Thyroid gland (tissue), 4 donors: ENCODE measurements around the gene CFAP69.

Experiments used
- POLR2A ChIP-seq, 2 donors: fragments of 450-650 bp; IDR thresholded peaks; one replicate each; pipeline ENCODE4 v1.6.1; 2017; ENCODE audit warnings: antibody characterized with exemption in 2 of 2, mild to moderate bottlenecking in 2 of 2, moderate library complexity in 1 of 2
- TF ChIP-seq, protein P1 (sequence below), 6 experiments: fragments of 200-600 bp in 3 of 6; fragments of 450-650 bp in 3 of 6; sonication (generic) in 3 of 6; IDR thresholded peaks; one replicate each; pipeline ENCODE4 v1.5.1; 2016 to 2019; ENCODE audit warnings: antibody characterized with exemption in 6 of 6, mild to moderate bottlenecking in 2 of 6, inconsistent platforms in 1 of 6, moderate library complexity in 1 of 6

- TF ChIP-seq POLR2A (IDR thresholded peaks at IDR 0.05) = no peak
- TF ChIP-seq, protein P1, sequence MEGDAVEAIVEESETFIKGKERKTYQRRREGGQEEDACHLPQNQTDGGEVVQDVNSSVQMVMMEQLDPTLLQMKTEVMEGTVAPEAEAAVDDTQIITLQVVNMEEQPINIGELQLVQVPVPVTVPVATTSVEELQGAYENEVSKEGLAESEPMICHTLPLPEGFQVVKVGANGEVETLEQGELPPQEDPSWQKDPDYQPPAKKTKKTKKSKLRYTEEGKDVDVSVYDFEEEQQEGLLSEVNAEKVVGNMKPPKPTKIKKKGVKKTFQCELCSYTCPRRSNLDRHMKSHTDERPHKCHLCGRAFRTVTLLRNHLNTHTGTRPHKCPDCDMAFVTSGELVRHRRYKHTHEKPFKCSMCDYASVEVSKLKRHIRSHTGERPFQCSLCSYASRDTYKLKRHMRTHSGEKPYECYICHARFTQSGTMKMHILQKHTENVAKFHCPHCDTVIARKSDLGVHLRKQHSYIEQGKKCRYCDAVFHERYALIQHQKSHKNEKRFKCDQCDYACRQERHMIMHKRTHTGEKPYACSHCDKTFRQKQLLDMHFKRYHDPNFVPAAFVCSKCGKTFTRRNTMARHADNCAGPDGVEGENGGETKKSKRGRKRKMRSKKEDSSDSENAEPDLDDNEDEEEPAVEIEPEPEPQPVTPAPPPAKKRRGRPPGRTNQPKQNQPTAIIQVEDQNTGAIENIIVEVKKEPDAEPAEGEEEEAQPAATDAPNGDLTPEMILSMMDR (IDR thresholded peaks at IDR 0.05) = no peak
Observed at GRCh38 chr7:90274161-90274560, 29.2 kb downstream of the CFAP69 start.
